Thyroid gland (tissue), 4 donors: Measurements from ENCODE around the gene SLC12A4.

Source experiments
- POLR2A ChIP-seq, 2 donors: fragments of 450-650 bp; IDR thresholded peaks; one replicate each; pipeline ENCODE4 v1.6.1; 2017; ENCODE audit warnings: antibody characterized with exemption in 2 of 2, mild to moderate bottlenecking in 2 of 2, moderate library complexity in 1 of 2
- TF ChIP-seq, protein P1 (sequence below), 6 experiments: fragments of 200-600 bp in 3 of 6; fragments of 450-650 bp in 3 of 6; sonication (generic) in 3 of 6; IDR thresholded peaks; one replicate each; pipeline ENCODE4 v1.5.1; 2016 to 2019; ENCODE audit warnings: antibody characterized with exemption in 6 of 6, mild to moderate bottlenecking in 2 of 6, inconsistent platforms in 1 of 6, moderate library complexity in 1 of 6

- TF ChIP-seq, protein P1, sequence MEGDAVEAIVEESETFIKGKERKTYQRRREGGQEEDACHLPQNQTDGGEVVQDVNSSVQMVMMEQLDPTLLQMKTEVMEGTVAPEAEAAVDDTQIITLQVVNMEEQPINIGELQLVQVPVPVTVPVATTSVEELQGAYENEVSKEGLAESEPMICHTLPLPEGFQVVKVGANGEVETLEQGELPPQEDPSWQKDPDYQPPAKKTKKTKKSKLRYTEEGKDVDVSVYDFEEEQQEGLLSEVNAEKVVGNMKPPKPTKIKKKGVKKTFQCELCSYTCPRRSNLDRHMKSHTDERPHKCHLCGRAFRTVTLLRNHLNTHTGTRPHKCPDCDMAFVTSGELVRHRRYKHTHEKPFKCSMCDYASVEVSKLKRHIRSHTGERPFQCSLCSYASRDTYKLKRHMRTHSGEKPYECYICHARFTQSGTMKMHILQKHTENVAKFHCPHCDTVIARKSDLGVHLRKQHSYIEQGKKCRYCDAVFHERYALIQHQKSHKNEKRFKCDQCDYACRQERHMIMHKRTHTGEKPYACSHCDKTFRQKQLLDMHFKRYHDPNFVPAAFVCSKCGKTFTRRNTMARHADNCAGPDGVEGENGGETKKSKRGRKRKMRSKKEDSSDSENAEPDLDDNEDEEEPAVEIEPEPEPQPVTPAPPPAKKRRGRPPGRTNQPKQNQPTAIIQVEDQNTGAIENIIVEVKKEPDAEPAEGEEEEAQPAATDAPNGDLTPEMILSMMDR (IDR thresholded peaks at IDR 0.05): no peak
- TF ChIP-seq POLR2A (IDR thresholded peaks at IDR 0.05): no peak
Observed at GRCh38 chr16:67982011-67982696, 13.7 kb upstream of the SLC12A4 start.
